Measurements from ENCODE around the gene ATG16L2.

DNA sequence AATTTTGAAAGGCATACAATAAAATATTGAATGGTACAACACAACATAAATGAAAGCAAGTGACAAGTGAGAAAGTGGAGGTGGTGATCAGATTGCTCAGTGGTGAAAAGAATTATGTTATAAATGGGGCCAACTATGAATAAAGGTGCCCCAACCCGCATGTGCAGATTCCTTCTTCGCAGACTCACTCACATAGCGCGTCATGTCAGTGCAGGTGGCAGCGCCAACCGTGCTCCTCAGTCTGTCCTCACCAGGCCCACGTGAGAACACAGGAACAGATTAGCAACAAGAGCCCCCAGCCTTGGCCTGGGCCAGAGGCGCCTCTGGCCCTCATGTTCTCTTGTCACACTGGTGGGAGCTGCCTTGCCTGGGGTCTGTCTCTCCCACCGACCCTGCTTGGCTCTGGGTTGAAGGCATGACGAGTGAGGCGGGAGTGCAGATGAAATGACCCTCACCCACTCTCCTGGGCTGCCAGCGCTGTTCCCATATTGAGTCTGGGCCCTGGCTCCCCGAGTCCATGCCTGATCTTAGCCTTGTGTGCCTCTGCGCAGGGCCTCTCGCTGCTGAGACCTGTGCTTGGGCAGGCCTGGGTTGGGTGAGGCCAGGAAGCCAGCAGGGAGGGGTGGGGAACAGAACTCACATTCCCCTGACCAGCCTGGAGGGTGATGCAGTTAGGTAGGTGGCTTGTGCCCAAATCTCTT, 6.4 kb downstream of the ATG16L2 start:
- TF ChIP-seq ZNF837 (tag by site-specific recombination; IDR thresholded peaks at IDR 0.05) (no peak), ZNF571 (tag by site-specific recombination; IDR thresholded peaks at IDR 0.05) (no peak), ZNF324 (tag by site-specific recombination; IDR thresholded peaks at IDR 0.05) (no peak), ZBTB21 (tag by site-specific recombination; IDR thresholded peaks at IDR 0.05) (no peak)
- TF ChIP-seq, protein P1, sequence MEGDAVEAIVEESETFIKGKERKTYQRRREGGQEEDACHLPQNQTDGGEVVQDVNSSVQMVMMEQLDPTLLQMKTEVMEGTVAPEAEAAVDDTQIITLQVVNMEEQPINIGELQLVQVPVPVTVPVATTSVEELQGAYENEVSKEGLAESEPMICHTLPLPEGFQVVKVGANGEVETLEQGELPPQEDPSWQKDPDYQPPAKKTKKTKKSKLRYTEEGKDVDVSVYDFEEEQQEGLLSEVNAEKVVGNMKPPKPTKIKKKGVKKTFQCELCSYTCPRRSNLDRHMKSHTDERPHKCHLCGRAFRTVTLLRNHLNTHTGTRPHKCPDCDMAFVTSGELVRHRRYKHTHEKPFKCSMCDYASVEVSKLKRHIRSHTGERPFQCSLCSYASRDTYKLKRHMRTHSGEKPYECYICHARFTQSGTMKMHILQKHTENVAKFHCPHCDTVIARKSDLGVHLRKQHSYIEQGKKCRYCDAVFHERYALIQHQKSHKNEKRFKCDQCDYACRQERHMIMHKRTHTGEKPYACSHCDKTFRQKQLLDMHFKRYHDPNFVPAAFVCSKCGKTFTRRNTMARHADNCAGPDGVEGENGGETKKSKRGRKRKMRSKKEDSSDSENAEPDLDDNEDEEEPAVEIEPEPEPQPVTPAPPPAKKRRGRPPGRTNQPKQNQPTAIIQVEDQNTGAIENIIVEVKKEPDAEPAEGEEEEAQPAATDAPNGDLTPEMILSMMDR (tag by site-specific recombination; IDR thresholded peaks at IDR 0.05), result no peak

All from HEK293 (cell line).